ENCODE measurements around the gene ITIH1.
A peak's percentile ranks its signal among the peaks of the same experiment; 100 is the strongest.

The ITIH1 gene

GRCh38 chr3:52817221-52817620 is 39.8 kb downstream of the ITIH1 start:
- DNase-seq: no peak

DNA sequence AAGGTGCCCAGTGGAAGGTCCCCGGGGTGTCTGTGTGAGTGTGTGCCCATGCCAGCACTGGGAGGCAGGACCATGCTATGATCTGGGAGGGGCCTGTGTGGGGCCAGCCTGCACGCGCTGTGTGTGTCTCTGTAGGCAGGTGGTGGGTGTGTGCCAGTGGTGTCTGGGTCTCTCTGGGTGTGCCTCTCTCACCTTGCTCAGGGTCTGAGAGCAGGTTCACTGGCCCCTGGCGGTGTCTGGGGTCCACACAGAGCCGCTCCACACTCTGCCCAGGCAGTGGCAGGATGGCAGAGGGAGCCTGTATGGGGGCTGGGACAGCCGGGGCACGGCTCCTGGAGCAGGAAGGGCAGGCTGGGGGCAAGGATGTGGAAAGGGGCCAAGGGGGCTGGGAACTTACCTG is 40.5 kb downstream of the ITIH1 start:
- DNase-seq: no peak

DNA sequence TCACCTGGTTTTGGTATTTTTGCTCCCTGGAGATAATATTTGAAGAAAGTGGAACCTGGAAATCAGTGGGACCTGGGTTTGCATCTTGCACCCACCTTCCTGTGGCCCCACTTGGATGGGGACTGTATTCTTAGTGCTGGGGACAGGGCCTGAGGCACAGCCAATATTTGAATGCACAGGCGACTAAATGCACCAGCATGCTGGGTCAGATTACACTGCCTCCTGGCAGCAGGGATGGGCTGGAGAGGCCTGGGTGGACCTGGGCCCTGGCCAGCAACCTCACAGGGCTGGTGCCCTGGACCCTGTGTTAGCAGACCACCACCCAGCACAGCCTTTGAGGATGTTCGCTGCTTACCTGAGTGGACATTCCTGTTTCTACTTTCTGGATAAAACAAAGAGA is 42.5 kb downstream of the ITIH1 start:
- DNase-seq: no peak

- DNase-seq: no peak
Measured at GRCh38 chr3:52820736-52821135, 43.3 kb downstream of the ITIH1 start.

GRCh38 chr3:52822363-52822762 is 45.0 kb downstream of the ITIH1 start:
- DNase-seq: no peak

GRCh38 chr3:52824037-52824436 is 46.6 kb downstream of the ITIH1 start:
- no peak for DNase-seq

DNA sequence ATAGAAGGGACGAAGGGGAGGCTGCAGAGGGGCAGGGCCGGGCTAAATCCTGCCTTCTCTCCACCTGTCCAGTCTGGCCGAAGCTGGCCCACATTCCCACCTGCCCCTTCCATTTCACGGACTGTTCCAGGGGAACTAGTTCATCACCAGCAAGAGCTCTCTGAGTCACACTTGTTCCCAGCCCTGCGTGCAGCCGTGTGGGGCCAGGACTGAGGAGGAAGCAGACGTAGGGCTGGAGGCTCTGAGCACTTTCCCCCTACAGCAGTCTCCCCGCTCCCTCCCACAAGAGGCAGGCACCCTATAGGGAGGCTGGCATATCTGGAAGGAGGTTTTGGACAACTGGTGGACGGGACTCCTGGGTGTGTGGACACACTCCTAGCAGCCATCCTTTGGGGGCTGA is 50.0 kb downstream of the ITIH1 start:
- DNase-seq: no peak

DNA sequence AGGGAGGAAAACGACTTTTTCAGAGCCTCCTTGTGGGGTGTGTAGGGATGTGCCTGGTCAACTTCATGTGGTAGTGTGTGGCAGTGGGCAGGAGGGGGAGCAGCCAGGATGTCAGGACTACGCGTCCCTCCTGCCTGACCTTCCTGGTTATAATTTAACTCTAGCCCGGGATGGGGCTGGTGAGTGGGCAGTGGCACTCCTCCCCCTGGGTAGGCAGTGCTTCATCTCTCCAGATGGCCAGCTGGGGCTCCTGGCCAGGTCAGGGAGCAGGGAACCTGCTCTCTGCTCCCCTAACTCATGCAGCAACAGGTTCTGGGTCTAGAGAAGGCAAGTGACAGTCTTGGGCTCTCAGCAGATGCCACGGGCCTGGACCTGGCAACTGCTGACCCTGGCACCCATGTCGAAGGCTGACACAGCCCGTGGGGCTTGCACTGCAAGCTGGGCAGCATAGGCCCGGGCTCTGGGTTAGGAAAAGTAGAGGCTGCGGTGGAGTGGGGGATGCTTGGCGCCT is 50.5 kb downstream of the ITIH1 start:
- DNase-seq: no peak

- no peak for DNase-seq
Measured at GRCh38 chr3:52829482-52829881, 52.1 kb downstream of the ITIH1 start.

GRCh38 chr3:52829906-52830463 is 52.6 kb downstream of the ITIH1 start:
- DNase-seq: no peak

DNA sequence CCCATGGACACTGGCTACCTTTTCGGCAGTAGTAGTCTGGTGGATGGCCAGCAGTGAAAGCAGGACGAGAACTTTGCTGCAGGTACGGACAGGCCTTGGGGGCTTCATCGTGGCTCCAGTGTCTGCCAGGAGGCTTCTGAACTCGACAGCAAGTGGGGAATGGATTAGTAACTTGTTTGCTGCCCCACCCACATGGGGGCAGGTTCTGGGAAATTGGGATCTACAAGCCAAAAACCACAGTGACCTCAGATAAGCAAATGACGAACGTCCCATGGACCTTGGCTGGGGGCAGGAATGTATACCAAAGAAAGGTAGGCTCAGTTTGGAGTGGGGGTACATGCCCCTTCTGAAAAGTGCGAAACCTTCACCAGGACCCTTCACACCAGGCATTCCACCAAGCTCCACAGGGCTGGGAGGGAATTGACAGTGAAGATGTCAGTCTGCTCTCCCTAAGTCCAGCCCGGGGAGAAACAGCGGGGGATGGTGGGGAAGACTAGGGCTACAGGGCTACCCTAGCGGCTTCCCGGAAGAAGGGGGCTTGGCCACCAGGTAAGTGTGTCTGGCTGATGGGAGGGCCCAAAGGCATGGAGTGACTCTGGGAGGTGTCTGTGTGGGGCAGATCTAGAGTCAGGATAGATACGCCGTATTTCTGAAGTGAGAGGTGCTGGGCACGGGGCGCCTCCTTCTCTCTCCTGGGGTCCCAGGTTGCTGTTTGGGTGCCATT is 53.3 kb downstream of the ITIH1 start, which contains the start of gene ITIH4:
Gene ITIH4, minus strand, starts transcription at position 138 of the 724 bp plus-strand sequence. Its CDS starts 30 bp downstream, at position 108.
- no peak for DNase-seq

GRCh38 chr3:52831500-52832301 is 54.3 kb downstream of the ITIH1 start:
- DNase-seq: peak; percentile 71

DNA sequence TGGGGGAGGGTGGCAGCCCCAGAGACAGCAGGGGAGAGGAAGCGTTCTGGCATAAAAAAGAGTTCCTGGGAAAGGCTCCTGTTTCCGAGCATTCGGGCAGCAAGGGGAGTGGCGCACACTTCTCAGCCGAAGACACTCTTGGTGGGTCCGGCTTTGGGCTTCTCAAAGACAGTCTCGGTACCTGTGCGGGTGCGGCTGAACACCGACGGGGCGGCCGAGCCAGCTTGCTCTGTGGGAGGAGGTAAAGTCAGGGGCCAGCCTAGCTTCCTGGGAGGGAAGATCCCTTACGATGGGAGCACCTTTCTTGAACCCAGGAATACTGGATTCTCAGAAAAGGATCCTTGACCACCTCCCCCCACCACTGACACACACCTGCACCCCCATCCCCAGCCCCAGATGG is 55.8 kb downstream of the ITIH1 start:
- DNase-seq: no peak

GRCh38 chr3:52834871-52835501 is 57.6 kb downstream of the ITIH1 start, which contains the start of gene MUSTN1:
MUSTN1 (minus strand) TSS chr3:52835019; CDS start chr3:52834948, 71 bp downstream.
- no peak for DNase-seq

DNA sequence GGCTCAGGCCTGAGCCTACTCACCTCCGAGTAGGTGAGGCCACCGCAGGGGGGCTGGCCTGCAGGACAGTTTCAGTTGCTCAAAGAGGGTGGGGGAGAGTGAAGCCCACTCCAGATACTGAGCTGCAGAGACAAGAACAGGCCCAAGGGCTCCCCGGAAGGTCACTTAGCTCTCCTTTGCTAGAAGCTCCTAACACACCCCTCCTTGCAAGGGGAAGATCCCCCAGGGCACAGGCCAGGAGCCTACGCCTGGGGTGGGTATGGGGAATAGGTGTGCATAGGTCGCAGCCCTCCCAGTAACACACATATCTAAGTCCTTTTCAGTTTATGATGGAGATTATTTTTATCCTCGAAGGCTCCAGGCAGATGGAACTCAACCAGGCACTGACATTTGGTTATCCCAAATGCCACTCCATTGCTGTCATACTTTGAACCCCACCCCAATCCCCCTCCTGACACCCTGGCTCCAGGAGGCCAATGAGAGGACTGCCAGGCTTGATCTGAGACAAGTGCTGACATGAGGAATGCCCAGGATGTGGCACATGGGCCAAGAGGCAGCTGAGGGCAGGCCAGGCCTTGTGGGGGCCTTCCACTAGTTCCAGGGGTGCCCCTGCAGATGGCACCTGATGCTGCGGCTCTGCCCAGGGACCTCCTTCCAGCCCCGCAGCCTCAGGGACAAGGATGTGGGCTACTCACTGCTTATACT is 58.5 kb downstream of the ITIH1 start:
- DNase-seq: no peak

GRCh38 chr3:52836471-52836845 is 59.1 kb downstream of the ITIH1 start:
- DNase-seq: no peak

DNA sequence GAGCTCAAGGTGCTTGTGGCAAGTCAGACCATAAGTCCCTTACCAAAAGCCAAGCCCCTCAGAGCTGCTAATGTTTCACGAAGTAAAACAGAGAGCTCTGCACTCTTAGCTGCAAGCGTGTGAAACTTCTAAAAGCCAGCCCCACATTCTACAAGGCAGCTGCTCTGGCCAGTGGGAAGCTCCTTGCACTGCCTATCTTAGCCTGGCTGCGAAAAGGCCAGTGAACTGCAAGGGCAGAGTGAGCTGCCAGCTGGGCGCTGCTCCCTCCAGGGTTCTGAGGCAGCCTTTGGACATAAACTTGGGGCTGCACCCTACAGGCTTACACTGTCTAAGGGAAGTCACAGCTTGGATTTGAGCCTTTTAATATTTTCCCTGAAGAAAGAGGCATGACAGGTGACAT is 59.6 kb downstream of the ITIH1 start:
- DNase-seq: no peak

- DNase-seq: no peak
Measured at GRCh38 chr3:52838561-52839267, 61.3 kb downstream of the ITIH1 start.

- no peak for DNase-seq
Measured at GRCh38 chr3:52839268-52839575, 61.8 kb downstream of the ITIH1 start.

- DNase-seq: no peak
Measured at GRCh38 chr3:52839892-52840545, 62.6 kb downstream of the ITIH1 start.

DNA sequence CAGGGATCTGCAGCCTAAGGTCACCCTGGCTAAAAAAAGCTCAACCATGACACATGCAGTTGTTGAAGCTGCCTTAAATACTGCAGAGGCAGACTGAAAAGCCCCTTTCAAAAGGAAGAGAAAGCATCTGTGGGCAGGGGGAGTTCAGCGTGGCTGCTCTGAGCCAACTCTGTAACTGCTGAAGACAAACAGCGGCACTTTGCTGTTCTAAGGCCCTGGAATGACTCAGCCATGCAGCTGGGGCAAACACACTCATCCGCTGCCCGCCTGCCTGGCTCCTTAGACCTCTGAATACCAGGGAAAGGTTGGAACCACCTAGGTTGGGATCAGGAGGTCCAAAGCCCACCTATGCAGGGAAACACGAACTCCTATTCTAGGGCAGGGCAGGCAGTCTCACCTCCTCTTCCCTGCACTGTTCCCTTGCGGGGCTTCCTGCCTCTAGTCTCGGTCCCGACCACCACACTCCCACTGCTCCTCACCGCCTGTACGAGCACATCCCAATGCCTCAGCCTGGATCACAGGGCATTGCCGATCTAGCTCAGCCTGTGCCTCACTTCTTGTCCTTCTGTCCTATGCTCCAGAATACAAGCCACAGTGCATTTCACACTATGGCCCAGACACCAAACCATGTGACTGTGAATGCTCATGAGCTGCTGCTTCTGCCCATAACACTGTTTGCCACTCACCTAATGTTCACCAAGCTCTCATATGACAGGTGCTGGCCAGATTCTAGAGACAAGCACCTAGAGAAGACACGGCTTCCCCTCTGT is 64.0 kb downstream of the ITIH1 start:
- DNase-seq: no peak
